ENCODE data around the gene MYBL2.
A peak's percentile ranks its signal among the peaks of the same experiment; 100 is the strongest.
"Not testable (repeated sequence)": the region's sequence is repeated elsewhere in the genome, so short reads cannot be mapped to it uniquely, and the experiment has no call there.

The MYBL2 gene

DNA sequence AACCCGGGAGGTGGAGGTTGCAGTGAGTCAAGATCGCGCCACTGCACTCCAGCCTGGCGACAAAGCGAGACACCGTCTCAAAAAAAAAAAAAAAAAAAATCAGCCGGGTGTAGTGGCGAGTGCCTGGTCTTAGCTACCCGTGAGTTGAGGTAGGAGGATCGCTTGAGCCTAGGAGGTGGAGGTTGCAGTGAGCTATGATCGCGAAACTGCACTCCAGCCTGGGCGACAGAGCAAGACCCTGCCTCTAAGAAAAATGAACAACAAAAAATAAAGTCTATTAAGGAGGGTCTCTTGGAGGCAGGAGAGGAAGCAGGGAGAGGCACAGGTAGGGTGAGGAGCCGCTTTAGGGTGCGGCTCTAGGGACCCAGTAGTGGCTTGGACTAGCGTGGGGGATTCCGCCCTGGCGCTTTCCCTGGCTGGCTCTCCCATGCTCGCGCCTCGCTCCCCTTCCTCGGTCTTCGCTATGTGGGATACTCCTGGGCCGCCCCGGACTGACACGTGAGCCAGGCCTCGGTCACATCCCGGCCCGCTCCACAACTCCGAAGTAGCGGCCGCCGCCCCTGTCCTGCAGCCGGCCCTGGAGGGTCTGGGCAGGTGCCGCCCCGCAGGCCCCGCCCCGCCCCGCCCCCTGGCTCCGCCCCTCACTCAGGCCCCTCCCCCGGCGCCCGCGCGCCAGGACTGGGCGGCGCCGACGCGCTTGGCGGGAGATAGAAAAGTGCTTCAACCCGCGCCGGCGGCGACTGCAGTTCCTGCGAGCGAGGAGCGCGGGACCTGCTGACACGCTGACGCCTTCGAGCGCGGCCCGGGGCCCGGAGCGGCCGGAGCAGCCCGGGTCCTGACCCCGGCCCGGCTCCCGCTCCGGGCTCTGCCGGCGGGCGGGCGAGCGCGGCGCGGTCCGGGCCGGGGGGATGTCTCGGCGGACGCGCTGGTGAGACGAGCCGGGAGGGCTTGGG is at the start of gene MYBL2:
Gene MYBL2, plus strand, starts transcription at position 739 of the 953 bp plus-strand sequence. Its CDS starts 170 bp downstream, at position 909.
- intact Hi-C loops (cut with DNase I) = no loop called here
- peak in 33 of 42 donors; percentile 15 to 64 (median 34) for DNase-seq

DNA sequence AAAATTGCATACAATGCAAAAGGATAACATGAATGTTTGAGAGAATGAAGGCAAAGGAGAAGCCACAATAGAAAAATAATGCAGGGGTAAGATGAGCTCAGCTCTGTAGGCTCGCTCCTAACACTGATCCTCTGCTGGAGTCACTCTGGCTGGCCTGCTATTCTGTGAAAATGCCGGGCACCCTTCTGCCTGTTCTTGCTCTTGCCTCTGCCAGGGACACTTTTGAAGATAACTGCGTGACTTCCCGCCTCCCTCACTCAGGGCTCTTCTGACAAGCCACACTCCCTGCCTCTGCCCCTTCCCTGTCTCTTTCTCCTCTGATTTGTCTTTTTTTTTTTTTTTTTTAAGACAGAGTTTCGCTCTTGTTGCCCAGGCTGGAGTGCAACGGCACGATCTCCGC is 35.3 kb upstream of the MYBL2 start:
- intact Hi-C loops (cut with DNase I) = no loop called here
- DNase-seq = no peak

DNA sequence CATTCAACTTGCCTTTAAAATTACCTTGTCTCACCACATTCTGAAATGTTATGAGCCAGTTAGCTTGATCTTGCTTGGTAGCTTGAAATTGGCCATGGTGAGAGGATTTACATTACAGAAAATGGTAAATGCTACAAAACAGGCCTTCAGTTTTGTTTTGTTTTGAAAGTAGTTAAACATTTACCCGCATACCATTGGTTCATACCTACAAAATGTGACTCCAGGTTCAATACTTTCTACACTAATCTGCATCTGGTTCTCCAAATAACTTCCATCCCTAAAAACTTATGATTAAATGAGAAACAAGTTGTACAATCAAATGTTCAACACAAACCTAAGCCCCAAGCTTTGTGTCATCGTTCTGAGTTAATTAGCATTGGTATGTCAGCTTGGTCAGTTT is 30.5 kb upstream of the MYBL2 start:
- no peak for DNase-seq
- intact Hi-C loops (cut with DNase I) = no loop called here

DNA sequence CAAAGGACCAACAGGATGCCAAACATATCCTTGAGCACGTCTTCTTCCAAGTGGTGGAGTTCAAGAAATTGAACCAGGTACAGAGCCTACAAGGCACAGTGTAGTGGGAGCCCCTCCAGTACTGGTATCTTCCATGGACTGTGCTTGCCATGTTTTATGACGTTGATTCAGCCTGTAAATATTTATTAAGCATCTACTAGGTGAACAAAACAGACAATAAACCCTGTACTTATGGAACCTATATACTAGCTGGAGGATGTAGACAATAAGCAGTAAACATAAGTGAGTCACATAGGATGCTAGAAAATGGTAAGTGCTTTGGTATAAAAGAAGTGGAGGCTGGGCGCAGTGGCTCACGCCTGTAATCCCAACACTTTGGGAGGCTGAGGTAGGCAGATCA is 24.4 kb upstream of the MYBL2 start:
- DNase-seq = no peak
- intact Hi-C loops (cut with DNase I) = no loop called here

DNA sequence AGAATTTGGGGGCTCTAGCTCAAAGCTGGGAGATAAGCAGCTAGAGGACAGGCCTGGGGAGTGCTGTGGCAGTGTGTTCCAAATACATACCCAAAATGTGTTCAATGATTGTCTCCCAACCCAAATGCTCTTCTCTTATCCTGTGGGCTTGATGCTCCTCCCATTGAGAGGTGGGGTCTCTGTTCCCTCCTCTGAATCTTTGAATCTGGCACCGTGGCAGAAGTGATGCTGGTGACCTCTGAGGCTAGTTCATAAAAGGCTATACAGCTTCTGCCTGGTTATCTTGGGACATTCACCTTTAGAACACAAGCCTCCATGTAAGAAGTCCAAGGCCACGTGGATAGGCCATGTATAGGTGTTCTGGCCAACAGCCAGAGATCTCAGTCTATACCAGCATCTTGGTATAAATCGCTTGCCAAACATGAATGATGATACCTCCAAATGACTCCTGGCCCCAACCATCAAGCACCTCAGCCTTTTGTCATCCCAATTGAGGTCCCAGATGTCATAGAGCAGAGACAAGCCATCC is 15.9 kb upstream of the MYBL2 start:
- DNase-seq = peak in 2 of 42 donors; percentile 7 to 10
- intact Hi-C loops (cut with DNase I) = no loop called here

DNA sequence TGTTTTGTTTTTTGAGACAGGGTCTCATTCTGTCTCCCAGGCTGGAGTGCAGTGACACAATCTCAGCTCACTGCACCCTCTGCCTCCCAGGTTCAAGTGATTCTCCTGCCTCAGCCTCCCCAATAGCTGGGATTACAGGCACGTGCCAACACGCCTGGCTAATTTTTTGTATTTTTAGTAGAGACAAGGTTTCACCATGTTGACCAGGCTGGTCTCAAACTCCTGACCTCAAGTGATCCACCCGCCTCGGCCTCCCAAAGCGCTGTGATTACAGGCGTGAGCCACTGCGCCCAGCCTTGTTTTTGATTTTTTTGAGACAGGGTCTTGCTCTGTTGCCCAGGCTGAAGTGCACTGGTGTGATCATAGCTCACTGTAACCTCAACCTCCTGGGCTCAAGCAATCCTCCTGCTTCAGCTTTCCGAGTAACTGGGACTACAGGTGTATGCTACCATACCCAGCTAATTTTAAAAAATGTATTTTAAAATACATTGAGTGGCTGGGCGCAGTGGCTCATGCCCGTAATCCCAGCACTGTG is 15.2 kb upstream of the MYBL2 start:
- intact Hi-C loops (cut with DNase I) = not testable (repeated sequence)
- peak in 1 of 42 donors; percentile 11 for DNase-seq

DNA sequence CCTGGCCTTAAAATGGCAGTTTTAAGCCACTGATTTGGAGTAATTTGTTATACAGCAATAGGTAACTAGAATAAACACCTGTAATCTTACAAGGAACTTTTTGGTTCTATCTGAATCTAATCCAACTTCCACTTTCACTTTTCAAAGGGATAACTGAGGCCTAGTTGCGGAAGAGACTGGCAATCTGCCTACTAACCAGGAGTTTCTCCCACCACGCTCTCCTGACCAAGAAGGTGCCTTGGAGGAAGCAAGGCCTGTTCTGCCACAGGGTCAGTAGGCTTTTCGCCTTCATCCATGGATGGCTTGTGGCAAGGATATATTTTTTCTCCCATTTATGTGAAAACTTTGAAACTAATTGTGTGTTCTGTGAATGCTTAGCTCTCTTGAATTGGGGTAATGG is 12.9 kb upstream of the MYBL2 start:
- intact Hi-C loops (cut with DNase I) = no loop called here
- peak in 1 of 42 donors; percentile 13 for DNase-seq

DNA sequence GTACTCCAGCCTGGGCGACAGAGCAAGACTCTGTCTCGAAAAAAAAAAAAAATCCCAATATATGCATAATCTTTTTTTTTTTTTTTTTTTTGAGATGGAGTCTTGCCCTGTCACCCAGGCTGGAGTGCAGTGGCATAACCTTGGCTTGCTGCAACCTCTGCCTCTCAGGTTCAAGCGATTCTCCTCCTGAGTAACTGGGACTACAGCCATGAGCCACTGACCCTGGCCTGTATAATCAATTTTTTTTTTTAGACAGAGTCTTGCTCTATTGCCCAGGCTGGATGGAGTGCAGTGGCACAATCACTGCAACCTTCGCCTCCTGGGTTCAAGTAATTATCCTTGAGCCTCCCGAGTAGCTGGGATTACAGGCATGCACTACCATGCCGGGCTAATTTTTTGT is 11.7 kb upstream of the MYBL2 start:
- intact Hi-C loops (cut with DNase I) = not testable (repeated sequence)
- peak in 1 of 42 donors; percentile 34 for DNase-seq

DNA sequence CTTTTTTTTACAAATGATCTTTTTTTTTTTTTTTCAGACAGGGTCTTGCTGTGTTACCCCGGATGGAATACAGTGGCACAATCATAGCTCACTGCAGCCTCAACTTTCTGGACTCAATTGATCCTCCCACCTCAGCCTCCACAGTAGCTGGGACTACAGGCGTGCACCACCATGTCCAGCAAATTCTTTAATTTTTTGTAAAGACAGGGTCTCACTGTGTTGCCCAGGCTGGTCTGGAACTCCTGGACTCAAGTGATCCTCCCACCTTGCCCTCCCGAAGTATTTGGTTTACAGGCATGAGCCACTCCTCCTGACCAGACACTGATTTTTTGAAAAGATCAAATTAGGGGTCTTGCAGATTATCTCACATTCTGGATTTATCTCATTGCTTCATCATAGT is 11.0 kb upstream of the MYBL2 start:
- intact Hi-C loops (cut with DNase I) = no loop called here
- peak in 1 of 42 donors; percentile 21 for DNase-seq

DNA sequence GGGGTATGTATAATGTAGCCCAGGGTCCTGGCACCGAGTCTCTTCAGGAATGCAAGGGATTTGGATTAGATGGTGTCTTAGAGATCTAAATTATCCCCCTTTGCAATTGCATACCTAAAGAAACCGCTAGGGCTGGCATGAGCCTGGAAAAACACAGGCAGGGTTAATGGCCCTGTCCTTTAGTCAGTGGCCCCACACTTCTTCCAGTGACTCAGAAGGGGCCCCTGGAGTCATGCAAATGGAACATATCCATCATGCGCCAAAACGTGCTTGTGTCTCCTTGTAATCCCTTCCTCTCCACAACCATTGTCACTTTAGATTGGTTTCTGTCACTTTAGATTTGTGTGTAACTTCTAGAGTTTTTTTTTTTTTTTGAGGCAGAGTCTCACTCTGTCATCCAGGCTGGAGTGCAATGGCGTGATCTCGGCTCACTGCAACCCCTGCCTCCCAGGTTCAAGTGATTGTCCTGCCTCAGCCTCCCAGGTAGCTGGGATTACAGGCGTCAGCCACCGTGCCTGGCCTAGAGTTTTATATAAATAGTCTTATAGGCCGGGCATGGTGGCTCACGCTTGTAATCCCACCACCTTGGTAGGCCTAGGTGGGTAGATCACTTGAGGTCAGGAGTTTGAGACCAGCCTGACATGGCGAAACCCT is 8.7 kb upstream of the MYBL2 start:
- intact Hi-C loops (cut with DNase I) = no loop called here
- DNase-seq = peak in 1 of 42 donors; percentile 18

DNA sequence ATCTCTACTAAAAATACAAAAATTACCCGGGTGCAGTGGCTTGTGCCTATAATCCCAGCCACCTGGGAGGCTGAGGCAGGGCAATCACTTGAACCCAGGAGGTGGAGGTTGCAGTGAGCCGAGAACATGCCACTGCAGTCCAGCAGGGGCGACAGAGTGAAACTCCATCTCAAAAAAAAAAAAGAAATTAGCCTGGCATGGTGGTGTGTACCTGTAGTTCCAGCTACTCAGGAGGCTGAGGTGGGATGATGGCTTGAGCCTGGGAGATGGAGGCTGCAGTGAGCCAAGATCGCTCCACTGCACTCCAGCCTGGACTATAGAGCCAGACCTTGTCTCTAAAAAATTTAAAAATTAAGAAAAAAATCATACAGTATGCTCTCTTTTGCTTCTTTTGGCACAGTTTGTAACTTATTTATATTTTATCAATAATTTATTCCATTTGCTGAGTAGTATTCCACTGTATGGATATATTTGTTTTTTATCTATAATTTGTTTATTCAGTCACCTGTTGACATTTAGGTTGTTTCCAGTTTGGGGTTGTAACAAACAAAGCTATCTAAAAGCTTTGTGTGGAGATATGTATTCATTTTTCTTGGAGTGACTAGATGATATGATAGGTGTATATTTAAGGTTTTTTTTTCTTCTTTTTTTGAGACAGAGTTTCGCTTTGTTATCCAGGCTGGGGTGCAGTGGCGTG is 8.0 kb upstream of the MYBL2 start:
- no peak for DNase-seq
- intact Hi-C loops (cut with DNase I) = no loop called here

DNA sequence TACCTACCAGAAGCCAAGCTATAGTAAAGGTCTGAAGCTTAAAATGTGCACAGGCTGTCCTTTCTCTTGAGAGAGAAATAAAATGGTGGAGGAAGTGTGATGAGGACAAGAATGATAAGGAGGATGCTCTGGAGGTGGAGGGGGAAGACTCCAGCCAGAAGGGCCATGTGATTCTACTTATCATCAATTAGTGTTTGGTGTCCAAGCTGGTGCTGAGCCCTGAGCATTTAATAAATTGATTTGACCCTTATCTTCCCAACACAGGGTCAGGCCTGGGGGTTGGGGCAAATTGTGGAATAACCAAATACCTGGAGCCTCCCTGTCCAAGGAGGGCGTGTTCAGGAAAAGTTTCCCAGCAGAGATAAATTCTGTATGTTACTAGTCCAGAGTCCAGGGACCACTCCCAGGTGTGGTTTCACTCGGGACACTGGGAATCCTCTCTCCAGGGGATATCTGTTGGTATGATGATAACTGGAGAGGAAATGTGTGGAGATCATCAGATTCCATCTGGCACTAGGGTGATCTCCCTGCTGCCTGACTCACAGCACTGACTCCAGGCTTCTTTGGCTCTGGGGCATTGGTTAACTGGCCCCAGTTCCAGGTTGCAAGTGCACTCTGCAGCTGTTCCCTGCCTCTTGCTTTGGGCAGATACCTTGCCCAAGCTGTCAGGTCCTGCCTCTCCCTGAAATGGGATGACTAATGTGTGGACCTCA is 3.8 kb upstream of the MYBL2 start:
- intact Hi-C loops (cut with DNase I) = no loop called here
- DNase-seq = no peak

DNA sequence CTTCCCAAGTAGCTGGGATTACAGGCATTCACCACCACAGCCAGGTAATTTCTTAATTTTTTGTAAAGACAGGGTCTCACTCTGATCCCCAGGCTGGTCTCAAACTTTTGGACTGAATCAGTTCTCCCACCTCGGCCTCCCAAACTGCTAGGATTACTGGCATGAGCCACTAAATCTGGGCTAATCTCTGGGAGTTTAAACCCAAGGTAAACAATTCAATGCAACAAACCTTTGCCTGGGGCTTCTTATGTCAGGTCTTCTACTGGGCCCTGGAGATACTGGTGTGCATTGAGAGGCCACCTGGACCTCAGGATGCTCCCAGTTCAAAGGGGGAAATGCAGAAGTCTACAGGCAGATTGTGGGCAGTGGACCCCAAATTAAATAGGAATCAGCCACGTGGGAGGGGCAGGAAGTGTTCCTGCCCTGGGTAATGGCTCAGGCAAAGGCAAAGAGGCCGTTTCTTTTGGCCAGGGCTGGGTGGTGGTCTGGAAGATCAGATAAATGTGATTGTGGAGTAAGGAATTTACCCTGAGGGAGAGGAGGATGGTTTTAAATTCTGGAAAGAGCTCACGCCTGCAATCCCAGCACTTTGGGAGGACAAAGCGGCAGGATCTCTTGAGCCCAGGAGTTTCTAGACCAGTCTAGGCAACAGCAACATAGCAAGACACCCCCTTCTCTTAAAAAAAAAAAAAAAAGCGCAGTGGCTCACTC is 1.3 kb upstream of the MYBL2 start:
- intact Hi-C loops (cut with DNase I) = no loop called here
- no peak for DNase-seq

DNA sequence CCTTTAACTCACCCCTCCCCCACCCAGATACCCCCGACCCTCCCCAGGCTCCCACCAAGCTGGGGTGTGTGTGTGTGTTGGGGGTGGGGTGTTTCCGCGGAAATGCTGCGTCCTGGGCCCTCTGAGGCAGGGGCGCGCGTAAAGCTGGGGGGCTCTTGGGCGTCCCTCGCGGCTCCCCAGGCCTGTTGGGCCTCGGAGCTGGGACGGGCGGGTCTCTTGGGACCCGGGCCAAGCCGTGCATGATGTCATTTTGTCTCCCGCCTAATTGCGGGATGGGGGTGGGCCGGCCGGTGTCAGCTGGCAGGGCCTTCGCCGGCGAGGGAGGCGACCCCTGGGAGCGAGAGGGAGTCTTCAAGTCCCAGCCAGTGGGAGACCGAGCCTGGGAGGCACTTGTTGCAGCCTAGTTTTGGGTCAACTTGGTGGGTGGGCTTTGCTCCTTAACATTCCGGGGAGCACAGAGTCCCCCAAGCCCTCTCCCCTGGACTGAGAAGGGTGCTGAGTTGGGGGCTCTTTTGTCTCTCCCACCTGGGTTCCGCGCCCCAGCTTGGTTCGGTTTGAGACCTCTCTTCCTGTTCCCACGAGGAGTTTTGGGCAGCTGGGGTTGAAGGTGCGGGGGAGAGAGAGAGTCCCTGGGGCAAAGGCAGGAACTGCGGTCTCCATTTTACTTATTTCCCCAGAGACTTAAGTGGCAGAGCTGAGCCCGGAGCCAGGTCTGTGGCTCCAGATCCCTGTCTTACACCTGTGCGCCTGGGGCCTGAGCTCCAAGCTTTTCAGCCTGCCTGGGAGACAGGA is 623 bp downstream of the MYBL2 start:
- intact Hi-C loops (cut with DNase I) = no loop called here
- DNase-seq = no peak

DNA sequence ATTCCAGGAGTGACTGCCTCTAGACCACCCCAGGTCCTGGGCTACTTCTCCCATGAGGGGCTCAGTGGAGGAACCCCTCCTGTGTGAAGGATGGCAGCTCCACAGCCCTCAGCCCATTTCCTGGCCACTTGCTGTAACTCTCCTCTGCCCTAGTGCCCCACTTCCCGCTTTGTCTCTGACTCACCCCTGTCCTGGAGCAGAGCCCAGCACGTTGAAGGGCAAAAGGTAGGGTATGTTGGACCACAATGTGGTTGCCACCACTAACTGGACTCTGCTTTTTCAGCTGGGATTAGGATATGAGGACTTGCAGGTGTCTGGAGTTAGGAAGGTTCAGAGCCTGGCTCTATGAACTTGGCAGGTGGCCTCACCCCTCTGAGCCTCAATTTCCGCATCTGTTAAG is 2.4 kb downstream of the MYBL2 start:
- no peak for DNase-seq
- intact Hi-C loops (cut with DNase I) = no loop called here

DNA sequence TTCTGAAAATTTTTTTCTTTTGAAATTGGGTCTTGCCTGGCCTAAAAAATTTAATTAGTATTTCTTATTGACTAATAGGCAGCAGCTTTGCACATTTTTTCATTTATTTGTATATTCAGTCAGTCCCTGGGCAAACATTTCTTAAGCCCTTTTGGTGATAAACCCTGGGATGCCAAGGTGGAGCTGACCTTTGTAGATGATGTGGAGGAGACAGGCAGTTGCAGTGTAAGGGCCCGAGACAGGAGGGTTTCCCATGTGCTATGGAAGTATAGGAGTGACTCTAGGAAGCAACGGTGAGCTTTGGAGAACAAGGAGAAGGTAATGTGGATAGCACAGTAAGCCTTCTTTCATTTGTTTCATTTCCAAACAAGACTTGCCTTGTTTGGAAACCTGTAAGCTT is 3.5 kb downstream of the MYBL2 start:
- no peak for DNase-seq
- intact Hi-C loops (cut with DNase I) = no loop called here

DNA sequence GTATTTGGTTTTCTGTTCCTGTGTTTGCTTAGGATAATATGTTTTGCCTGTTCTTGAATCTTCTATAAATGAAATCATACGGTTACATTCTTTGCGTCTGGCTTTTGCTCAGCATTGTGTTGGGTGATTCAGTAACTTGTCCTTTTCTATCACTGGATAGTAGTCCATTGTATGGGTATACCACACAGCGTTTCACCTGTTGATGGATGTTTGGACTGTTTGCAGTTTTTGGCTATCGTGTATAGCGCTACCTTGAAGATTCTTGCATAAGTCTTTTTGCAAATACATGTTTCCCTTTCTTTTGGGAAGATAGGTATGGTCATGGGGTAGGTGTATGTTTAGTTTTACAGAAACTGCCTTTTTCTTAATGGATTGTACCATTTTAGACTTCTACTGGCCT is 9.5 kb downstream of the MYBL2 start:
- no peak for DNase-seq
- intact Hi-C loops (cut with DNase I) = no loop called here

Measured in head of caudate nucleus (tissue), 42 donors.